GM08714 (cell line): ENCODE results near the gene GPANK1.

Source experiments
- H3K4me3 ChIP-seq: fragments of 200-500 bp; sonication (Bioruptor generic); 2 replicates; pipeline ENCODE4 v1.5.1; 2014; ENCODE audit warnings: mild to moderate bottlenecking, low read length, inconsistent platforms
- ZNF274 ChIP-seq: IDR thresholded peaks from 2 replicates; pipeline ENCODE4 v1.6.1; 2012; ENCODE audit warnings: mild to moderate bottlenecking, low read depth, low read length

GPANK1 gene

DNA sequence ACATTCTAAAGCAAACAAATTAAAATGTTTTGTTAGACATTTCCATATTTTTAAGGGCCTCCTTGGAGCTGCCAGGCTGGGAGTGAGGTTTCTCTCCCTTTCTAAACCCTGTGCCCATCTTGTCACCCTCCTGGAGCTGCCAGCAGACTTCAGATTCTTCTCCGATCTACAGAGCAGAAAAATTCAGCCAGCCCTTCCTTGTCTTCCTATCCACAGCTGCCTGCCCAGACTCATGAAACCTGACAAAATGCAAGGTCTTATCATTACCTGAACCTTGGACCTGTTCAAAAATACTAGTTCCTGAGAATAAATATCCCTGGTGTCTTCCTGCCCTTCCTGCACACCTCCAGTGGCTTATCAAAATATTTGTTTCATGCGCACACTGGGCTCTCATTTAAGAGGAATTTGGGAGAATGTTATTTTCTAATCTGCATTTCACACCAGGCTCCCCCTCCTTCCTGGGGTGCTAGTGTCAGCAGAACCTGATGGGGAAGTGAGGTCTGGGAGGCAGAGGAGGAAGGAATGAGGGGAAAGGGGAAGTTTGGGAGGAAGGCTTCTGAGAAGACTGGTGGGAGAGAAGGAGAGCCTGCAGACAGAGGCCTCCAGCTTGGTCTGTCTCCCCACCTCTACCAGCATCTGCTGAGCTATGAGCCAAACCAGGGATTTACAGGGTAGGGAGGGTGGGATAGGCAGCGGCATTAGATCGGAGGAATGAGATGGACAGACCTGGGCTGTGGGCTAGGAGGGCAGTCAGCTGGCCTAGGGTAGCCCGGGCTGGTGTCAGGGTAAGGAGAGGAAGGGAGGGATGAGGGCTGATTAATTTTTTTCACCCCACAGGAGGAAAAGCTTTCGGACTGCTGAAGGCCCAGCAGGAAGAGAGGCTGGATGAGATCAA, 49.9 kb downstream of the GPANK1 start, which contains the start of gene AIF1:
TSS of gene AIF1 (plus strand) at position 551 of the 895 bp plus-strand sequence. CDS start at position 647, 96 bp downstream.
- no peak for TF ChIP-seq ZNF274
- peak within 1 kb of the TSS; percentile 38; the same call in 1 of the 2 replicates for H3K4me3 ChIP-seq

DNA sequence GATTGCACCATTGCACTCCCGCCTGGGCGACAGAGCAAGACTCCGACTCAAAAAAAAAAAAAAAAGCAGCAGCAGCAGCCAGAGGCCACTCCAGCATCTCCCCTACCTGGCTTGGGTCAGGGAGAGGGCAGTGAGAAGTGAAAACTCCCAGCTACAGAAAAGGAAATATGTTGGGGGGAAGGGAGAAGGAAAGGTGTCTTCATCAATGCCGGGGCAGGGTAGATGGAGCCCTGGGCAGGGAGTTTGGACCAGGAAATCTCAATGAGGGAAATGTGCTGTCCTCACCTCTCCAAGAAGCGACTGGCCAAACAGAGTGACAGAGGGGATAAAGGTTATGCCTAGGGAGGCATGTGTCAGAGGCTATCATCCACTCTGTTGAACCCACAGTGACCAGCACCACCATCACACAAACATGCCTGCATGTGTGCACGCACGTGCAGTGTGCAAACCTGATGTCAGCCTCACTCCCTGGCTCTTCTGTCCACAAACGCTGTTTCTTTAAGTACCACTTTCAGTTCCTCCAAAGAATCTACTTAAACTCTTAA, 50.6 kb downstream of the GPANK1 start:
- no peak for TF ChIP-seq ZNF274
- no peak overlapping the region for H3K4me3 ChIP-seq
